CD8-positive, alpha-beta memory T cell (primary cell): ENCODE measurements around the gene BCL6B. TPM values are rescaled to one million over a fixed set of nuclear protein-coding genes. Genes with fewer than 3 reads are reported as not detected.

Source experiments
- CTCF ChIA-PET: fragments of 350-600 bp; sonication (Branson Sonifier 250); formaldehyde crosslinking; loops from one replicate; lab custom pipeline; 2021; ENCODE audit warnings: antibody characterized with exemption; lab: Charles Lee
- POLR2A ChIA-PET: fragments of 350-600 bp; sonication (Branson Sonifier 250); formaldehyde crosslinking; loops from one replicate; lab custom pipeline; 2021; ENCODE audit warnings: antibody characterized with exemption; lab: Charles Lee
- DNase-seq, 5 donors: peaks; one replicate each; pipeline versions ENCODE4 v3.0.0 to v3.0.0-alpha.2; 2020 to 2022; ENCODE audit warnings: mixed read lengths in 1 of 5
- H3K27ac ChIP-seq: one replicate; pipeline ENCODE4 v1.7.0; 2013; ENCODE audit warnings: low read depth, mild to moderate bottlenecking, low read length, moderate library complexity
- H3K27me3 ChIP-seq: 2 replicates; pipeline ENCODE4 v1.7.0; 2013; ENCODE audit warnings: low read length, mild to moderate bottlenecking; ENCODE audit not compliant: insufficient read depth, poor library complexity, severe bottlenecking
- H3K36me3 ChIP-seq: 2 replicates; pipeline ENCODE4 v1.7.0; 2013; ENCODE audit warnings: mild to moderate bottlenecking, low read length, moderate library complexity; ENCODE audit not compliant: insufficient read depth
- H3K4me1 ChIP-seq: 2 replicates; pipeline ENCODE4 v1.7.0; 2013; ENCODE audit warnings: mild to moderate bottlenecking, low read length, moderate library complexity; ENCODE audit not compliant: insufficient read depth
- H3K4me3 ChIP-seq: 2 replicates; pipeline ENCODE4 v1.7.0; 2013; ENCODE audit warnings: mild to moderate bottlenecking, low read length
- H3K9me3 ChIP-seq: 2 replicates; pipeline ENCODE4 v1.7.0; 2013; ENCODE audit warnings: mild to moderate bottlenecking, low read length
- H3K27ac Mint-ChIP-seq, 8 donors: one replicate each; pipeline ENCODE4 v1.8.0; 2020 to 2021; ENCODE audit warnings: mixed read lengths in 8 of 8, mild to moderate bottlenecking in 6 of 8, inconsistent platforms in 3 of 8, moderate library complexity in 3 of 8
- H3K27me3 Mint-ChIP-seq, 2 donors: one replicate each; pipeline ENCODE4 v1.8.0; 2020 to 2021; ENCODE audit warnings: mixed read lengths in 2 of 2, mild to moderate bottlenecking in 1 of 2, moderate library complexity in 1 of 2
- H3K36me3 Mint-ChIP-seq, 3 donors: one replicate each; pipeline ENCODE4 v1.8.0; 2020 to 2021; ENCODE audit warnings: mixed read lengths in 3 of 3, inconsistent platforms in 1 of 3, mild to moderate bottlenecking in 1 of 3
- H3K4me1 Mint-ChIP-seq, 3 donors: one replicate each; pipeline ENCODE4 v1.8.0; 2020 to 2021; ENCODE audit warnings: mixed read lengths in 3 of 3, inconsistent platforms in 1 of 3, mild to moderate bottlenecking in 1 of 3
- H3K4me3 Mint-ChIP-seq, 7 donors: one replicate each; pipeline ENCODE4 v1.8.0; 2020 to 2021; ENCODE audit warnings: mixed read lengths in 7 of 7, mild to moderate bottlenecking in 6 of 7, moderate library complexity in 4 of 7, inconsistent platforms in 2 of 7
- H3K9me3 Mint-ChIP-seq, 5 donors: one replicate each; pipeline ENCODE4 v1.8.0; 2020 to 2022; ENCODE audit warnings: mixed read lengths in 5 of 5, mild to moderate bottlenecking in 3 of 5, moderate library complexity in 2 of 5, inconsistent platforms in 1 of 5
- polyA plus RNA-seq: library from polyadenylated mRNA; unstranded; fragments of 300-500 nt; fragmentation: Illumina TruSeq; gene quantifications from one replicate; pipeline ENCODE4 v1.2.3, GENCODE V29; 2021
- total RNA-seq, 2 experiments: library from RNA; stranded (reverse); gene quantifications; one replicate each; pipeline ENCODE4 v1.2.3, GENCODE V29; 2021

Gene BCL6B
- total and polyA plus RNA-seq, 3 experiments from 2014 or later = 0.09 to 0.59 (median 0.24) TPM

DNA sequence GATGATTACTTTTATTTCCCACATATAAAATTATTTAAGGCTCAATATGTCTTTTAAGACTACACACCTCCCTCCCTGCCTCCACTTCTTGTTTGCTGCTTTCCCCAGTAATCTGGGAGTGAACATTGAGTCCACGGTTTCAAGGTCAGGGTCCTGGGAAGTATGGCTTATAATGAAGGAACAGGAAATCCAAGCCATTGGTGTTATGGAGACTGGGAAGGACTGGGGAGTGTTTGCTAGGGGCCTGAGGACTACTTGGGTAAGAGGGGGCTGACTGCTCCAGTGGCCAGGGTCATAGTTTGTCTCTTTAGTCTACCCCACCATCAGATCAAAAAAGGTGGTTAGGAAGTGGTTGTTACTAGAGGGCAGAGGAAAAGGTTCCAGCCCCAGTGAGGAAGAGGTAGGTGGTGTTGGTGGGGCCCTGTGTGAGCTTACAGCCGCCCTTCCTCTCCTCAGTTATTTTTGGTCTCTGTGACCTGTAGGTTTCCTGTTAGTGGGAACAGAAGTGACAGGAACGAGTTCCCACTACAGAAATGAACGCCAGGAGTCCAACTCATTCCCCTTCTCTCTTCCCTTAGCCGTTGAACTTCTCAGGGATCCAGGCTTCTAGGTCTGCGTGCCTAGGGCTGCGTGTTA, 12.2 kb downstream of the BCL6B start:
- CTCF ChIA-PET = interaction anchor here (0.7 to 3.3 kb wide), 11 partner anchors 10 to 192 kb away, joined by 3 to 14 read pairs (median 5); partner anchors contain the start of gene BCL6B
- Mint-ChIP-seq H3K36me3 (peaks cover 0 to 6% (median 0%) of the 10 kb centered on the region in 3 donors), H3K4me1 (peaks cover 52 to 72% (median 55%) of the 10 kb centered on the region in 3 donors), H3K9me3 (peaks cover 0 to 2% (median 0%) of the 10 kb centered on the region in 5 donors), H3K27me3 (no peaks in the 10 kb centered on the region), H3K27ac (peak overlapping the region; percentile 95 to 99 (median 98)), H3K4me3 (peak overlapping the region; percentile 86 to 98 (median 94))
- Histone ChIP-seq H3K27ac (peak overlapping the region; percentile 98), H3K27me3 (no peaks in the 10 kb centered on the region), H3K36me3 (no peaks in the 10 kb centered on the region), H3K4me1 (peaks cover 58% of the 10 kb centered on the region), H3K4me3 (peak overlapping the region; percentile 99), H3K9me3 (no peaks in the 10 kb centered on the region)
- peak in 4 of 5 donors; percentile 32 to 67 (median 65) for DNase-seq
- POLR2A ChIA-PET = interaction anchor here (0.5 to 1.6 kb wide), 14 partner anchors 11 to 1175 kb away, joined by 3 to 21 read pairs (median 4); partner anchors contain the start of genes ACADVL, AURKB, DLG4 and DVL2

DNA sequence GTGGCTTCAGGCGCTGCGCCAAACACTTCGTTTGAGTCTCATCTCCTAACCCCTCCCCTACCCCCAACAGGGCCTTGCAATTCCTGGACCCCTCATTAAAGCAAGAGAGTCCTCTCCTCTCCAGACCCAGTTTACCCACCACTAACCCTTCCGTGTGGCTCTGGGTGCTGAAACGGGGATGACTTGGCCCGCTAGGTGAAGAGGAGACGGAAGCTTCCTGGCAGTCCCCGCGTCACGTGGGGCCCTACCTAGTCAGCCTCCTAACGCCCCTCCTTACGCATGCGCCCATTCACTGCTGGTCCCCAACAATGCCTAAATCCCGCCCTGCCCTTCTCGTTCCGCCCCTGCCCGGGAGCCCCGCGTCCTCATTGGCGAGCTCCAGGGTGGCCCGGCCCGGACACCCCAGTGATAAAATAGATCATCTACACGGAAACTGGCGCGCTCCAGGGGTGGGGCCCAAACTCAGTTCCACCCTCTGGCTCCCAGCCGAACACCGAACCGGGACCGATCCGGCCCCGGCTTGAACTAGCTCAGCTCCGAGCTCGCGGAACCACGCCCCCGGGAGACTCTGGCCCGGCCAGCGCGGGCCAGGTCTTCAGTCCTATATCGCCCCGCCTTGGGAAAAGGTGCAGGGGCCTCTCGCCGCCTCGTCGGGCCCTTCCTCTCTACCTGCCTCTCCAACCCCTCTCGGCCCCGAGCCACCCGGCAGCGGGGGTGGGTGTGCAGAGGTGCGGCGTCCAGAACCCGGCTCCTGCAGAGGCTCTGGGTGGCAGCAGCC, 12.9 kb downstream of the BCL6B start, which contains the start of gene SLC16A13:
TSS of gene SLC16A13 (plus strand) at position 425 of the 778 bp plus-strand sequence. CDS start 368 bp downstream, outside the sequence.
- H3K4me1 Mint-ChIP-seq = peaks cover 45 to 65% (median 52%) of the 10 kb centered on the region in 3 donors

DNA sequence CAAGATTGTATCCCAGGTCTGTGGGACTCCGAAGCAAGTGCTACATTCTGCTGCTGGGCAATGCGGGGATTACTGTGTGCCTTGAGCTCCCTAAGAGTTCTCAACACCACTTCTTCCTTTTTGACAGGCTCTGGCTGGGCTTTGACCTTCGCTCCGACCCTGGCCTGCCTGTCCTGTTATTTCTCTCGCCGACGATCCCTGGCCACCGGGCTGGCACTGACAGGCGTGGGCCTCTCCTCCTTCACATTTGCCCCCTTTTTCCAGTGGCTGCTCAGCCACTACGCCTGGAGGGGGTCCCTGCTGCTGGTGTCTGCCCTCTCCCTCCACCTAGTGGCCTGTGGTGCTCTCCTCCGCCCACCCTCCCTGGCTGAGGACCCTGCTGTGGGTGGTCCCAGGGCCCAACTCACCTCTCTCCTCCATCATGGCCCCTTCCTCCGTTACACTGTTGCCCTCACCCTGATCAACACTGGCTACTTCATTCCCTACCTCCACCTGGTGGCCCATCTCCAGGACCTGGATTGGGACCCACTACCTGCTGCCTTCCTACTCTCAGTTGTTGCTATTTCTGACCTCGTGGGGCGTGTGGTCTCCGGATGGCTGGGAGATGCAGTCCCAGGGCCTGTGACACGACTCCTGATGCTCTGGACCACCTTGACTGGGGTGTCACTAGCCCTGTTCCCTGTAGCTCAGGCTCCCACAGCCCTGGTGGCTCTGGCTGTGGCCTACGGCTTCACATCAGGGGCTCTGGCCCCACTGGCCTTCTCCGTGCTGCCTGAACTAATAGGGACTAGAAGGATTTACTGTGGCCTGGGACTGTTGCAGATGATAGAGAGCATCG, 15.4 kb downstream of the BCL6B start:
- H3K36me3 ChIP-seq = no peaks in the 10 kb centered on the region

More for the DNA sequence above, 12.9 kb downstream of the BCL6B start, which contains the start of gene SLC16A13:
- H3K27me3 ChIP-seq = no peaks in the 10 kb centered on the region
- Mint-ChIP-seq H3K36me3 (peaks cover 0 to 6% (median 0%) of the 10 kb centered on the region in 3 donors), H3K9me3 (peaks cover 0 to 2% (median 0%) of the 10 kb centered on the region in 5 donors), H3K27ac (peak within 1 kb of the TSS; percentile 95 to 99 (median 98)), H3K4me3 (peak within 1 kb of the TSS; percentile 86 to 98 (median 94)), H3K27me3 (no peaks in the 10 kb centered on the region)
- H3K4me1 ChIP-seq = peaks cover 52% of the 10 kb centered on the region
- H3K9me3 ChIP-seq = no peaks in the 10 kb centered on the region
- H3K4me3 ChIP-seq = peak within 1 kb of the TSS; percentile 99
- no peaks in the 10 kb centered on the region for H3K36me3 ChIP-seq
- peak; percentile 96 to 99 (median 98) for DNase-seq
- POLR2A ChIA-PET = interaction anchor here (0.5 to 1.6 kb wide), 16 partner anchors 9 to 1175 kb away, joined by 3 to 21 read pairs (median 4); partner anchors contain the start of genes ACADVL, AURKB, DLG4 and DVL2
- CTCF ChIA-PET = interaction anchor here (0.7 to 3.3 kb wide), 12 partner anchors 10 to 192 kb away, joined by 3 to 14 read pairs (median 4); partner anchors contain the start of gene BCL6B
- peak within 1 kb of the TSS; percentile 98 for H3K27ac ChIP-seq

DNA sequence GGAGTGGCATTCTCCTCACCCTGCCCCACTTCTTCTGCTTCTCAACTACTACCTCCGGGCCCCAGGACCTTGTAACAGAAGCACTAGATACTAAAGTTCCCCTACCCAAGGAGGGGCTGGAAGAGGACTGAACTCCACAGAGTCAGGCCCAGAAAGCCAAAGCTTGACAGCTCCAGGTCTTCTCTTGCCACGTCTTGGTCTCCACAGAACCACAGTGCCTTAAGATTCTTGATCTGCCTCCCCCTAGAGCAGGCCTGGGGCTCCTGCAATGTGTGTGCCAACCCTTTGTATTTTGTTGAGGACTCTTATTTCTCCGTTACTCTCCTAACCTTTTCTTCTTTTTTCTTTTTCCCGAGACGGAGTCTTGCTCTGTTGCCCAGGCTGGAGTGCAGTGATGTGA, 17.0 kb downstream of the BCL6B start:
- POLR2A ChIA-PET = no interaction called here
- CTCF ChIA-PET = interaction anchor here (1.9 to 10.0 kb wide), 2 partner anchors 19 to 96 kb away, joined by 4 to 169 read pairs; no protein-coding TSS in a partner anchor
- Mint-ChIP-seq H3K4me1 (peaks cover 35 to 62% (median 42%) of the 10 kb centered on the region in 3 donors), H3K9me3 (no peaks in the 10 kb centered on the region), H3K27ac (peak overlapping the region in 5 of 8 donors; percentile 8 to 96 (median 67)), H3K27me3 (no peaks in the 10 kb centered on the region), H3K36me3 (peaks cover 0 to 6% (median 0%) of the 10 kb centered on the region in 3 donors), H3K4me3 (peak overlapping the region in 2 of 7 donors; percentile 42 to 76)
- Histone ChIP-seq H3K27me3 (no peaks in the 10 kb centered on the region), H3K4me3 (no peak overlapping the region), H3K9me3 (no peaks in the 10 kb centered on the region), H3K36me3 (no peaks in the 10 kb centered on the region), H3K4me1 (peaks cover 32% of the 10 kb centered on the region), H3K27ac (no peak overlapping the region)
- DNase-seq = no peak

More for the DNA sequence above, 15.4 kb downstream of the BCL6B start:
- H3K9me3 Mint-ChIP-seq = no peaks in the 10 kb centered on the region
- ChIA-PET POLR2A (interaction anchor here (0.7 kb wide), 1 partner anchor 885 kb away, joined by 3 read pairs; no protein-coding TSS in a partner anchor), CTCF (interaction anchor here (1.0 to 10.0 kb wide), 5 partner anchors 17 to 123 kb away, joined by 3 to 169 read pairs (median 4); no protein-coding TSS in a partner anchor)
- H3K4me3 ChIP-seq = no peak overlapping the region
- H3K4me1 Mint-ChIP-seq = peaks cover 42 to 69% (median 56%) of the 10 kb centered on the region in 3 donors
- peaks cover 44% of the 10 kb centered on the region for H3K4me1 ChIP-seq
- H3K27ac Mint-ChIP-seq = peak overlapping the region in 5 of 8 donors; percentile 35 to 93 (median 56)
- H3K27me3 Mint-ChIP-seq = no peaks in the 10 kb centered on the region
- H3K4me3 Mint-ChIP-seq = peak overlapping the region in 5 of 7 donors; percentile 5 to 84 (median 60)
- no peaks in the 10 kb centered on the region for H3K9me3 ChIP-seq
- H3K27ac ChIP-seq = no peak overlapping the region
- no peaks in the 10 kb centered on the region for H3K27me3 ChIP-seq
- peaks cover 0 to 6% (median 0%) of the 10 kb centered on the region in 3 donors for H3K36me3 Mint-ChIP-seq
- no peak for DNase-seq

DNA sequence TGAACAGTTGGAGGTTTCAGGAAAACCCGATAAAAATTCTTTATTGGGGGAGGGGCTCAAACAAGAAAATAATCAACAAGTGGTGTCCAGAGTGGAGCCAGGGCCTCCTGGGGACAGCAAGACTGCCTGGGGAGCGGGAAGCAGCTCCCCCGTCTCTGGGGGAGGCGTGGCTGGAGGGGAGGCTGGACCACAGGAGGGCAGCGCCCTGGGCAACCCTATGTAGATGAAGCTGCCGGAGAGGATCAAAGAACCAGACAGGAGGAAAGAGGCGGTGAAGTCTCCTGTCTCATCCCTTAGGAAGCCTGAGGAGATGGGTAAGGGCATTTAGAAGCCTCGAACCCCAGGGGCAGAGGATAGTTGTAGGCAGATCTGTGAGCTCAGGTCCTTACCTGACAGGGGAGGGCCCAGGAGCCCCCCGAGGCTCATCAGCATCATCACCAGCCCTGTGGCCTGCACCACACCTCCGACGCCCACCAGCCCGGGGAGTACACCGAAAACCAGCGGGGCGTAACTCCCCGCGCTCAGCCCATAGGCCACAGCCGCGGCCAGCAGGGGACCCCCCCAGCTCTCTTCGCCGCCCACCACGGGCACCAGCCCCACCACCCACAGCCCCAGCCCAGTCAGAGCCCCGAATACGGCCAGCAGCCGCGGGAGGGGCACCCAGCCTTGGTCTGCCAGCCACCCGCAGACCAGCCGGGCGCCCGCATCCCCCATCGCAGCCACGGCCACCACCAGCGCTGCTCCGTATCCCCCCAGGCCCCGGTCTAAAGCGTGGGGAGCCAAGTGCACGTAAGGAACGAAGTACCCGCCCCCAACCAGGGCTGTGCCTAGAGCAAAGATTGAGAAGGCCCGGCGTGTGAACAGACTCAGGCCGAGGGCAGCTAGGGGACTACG, 19.0 kb downstream of the BCL6B start:
- H3K4me3 ChIP-seq = peak overlapping the region; percentile 60
- peaks cover 31 to 59% (median 38%) of the 10 kb centered on the region in 3 donors for H3K4me1 Mint-ChIP-seq
- no peaks in the 10 kb centered on the region for H3K36me3 Mint-ChIP-seq
- H3K27ac ChIP-seq = no peak overlapping the region
- peak overlapping the region; percentile 93 to 99 (median 94) for H3K27ac Mint-ChIP-seq
- H3K4me1 ChIP-seq = peaks cover 31% of the 10 kb centered on the region
- no peaks in the 10 kb centered on the region for H3K9me3 Mint-ChIP-seq
- DNase-seq = peak in 3 of 5 donors; percentile 30 to 72 (median 39)
- H3K27me3 ChIP-seq = no peaks in the 10 kb centered on the region
- ChIA-PET POLR2A (interaction anchor here (0.6 to 1.2 kb wide), 4 partner anchors 18 to 1452 kb away, joined by 3 to 7 read pairs (median 4); a partner anchor contains a TSS), CTCF (interaction anchor here (1.3 to 10.0 kb wide), 6 partner anchors 9 to 255 kb away, joined by 3 to 169 read pairs (median 5); no protein-coding TSS in a partner anchor)
- peak overlapping the region; percentile 81 to 90 (median 84) for H3K4me3 Mint-ChIP-seq
- H3K9me3 ChIP-seq = no peaks in the 10 kb centered on the region
- H3K27me3 Mint-ChIP-seq = no peaks in the 10 kb centered on the region
- H3K36me3 ChIP-seq = no peaks in the 10 kb centered on the region

DNA sequence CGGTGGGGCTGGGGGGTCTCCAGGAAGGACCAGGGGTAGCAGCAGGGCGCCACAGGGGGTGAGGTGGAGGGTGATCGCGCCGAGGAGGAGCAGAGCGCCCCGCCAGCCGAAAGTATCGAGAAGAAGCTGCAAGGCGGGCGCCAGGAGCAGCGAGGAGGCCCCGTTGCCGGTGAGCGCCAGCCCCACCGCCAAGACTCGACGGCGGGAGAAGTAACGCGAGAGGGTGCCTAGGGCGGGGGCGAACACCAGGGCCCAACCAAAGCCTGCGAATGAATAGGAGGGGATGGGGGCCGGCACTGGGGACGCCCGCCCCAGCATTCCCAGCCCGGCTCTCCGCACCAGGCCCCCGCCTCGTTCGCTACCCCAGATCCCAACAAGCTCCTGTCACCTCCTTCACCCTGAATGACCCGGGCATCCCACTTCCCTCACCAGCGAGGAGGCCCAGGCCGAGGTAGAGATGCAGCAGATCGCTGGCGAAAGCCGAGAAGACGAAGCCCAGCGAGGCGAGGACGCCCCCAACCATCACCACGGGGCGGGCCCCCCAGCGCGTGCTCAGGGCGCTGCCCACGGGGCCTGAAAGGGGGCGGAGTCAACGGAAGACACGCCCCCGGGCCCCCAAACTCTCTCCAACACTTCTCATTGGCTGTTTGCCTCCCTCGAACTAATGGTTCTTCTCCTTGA, 19.8 kb downstream of the BCL6B start:
- peak; percentile 32 to 71 (median 48) for DNase-seq
- Histone ChIP-seq H3K36me3 (no peaks in the 10 kb centered on the region), H3K9me3 (no peaks in the 10 kb centered on the region), H3K4me3 (peak overlapping the region; percentile 60), H3K27me3 (no peaks in the 10 kb centered on the region), H3K4me1 (peaks cover 32% of the 10 kb centered on the region), H3K27ac (no peak overlapping the region)
- no peaks in the 10 kb centered on the region for H3K27me3 Mint-ChIP-seq
- ChIA-PET POLR2A (interaction anchor here (0.7 to 1.2 kb wide), 3 partner anchors 19 to 196 kb away, joined by 4 to 7 read pairs (median 4); no protein-coding TSS in a partner anchor), CTCF (interaction anchor here (1.3 to 10.0 kb wide), 7 partner anchors 9 to 254 kb away, joined by 3 to 169 read pairs (median 4); no protein-coding TSS in a partner anchor)
- H3K36me3 Mint-ChIP-seq = no peaks in the 10 kb centered on the region
- peak overlapping the region; percentile 81 to 90 (median 84) for H3K4me3 Mint-ChIP-seq
- no peaks in the 10 kb centered on the region for H3K9me3 Mint-ChIP-seq
- peak overlapping the region; percentile 93 to 99 (median 94) for H3K27ac Mint-ChIP-seq
- H3K4me1 Mint-ChIP-seq = peaks cover 39 to 64% (median 45%) of the 10 kb centered on the region in 3 donors
